Parathyroid adenoma (tissue), 2 donors: Measurements from ENCODE around the gene ARHGAP10.

Experiments
- H2AFZ ChIP-seq: fragments of 300-600 bp; sonication (generic); one replicate; pipeline ENCODE4 v1.7.0; 2017; ENCODE audit warnings: antibody characterized with exemption, mild to moderate bottlenecking
- H3K27ac ChIP-seq: fragments of 300-600 bp; sonication (generic); one replicate; pipeline ENCODE4 v1.7.0; 2017
- H3K27me3 ChIP-seq: fragments of 300-600 bp; sonication (generic); one replicate; pipeline ENCODE4 v1.7.0; 2017; ENCODE audit warnings: low read length; ENCODE audit not compliant: control insufficient read depth, insufficient read depth
- H3K36me3 ChIP-seq: fragments of 300-600 bp; sonication (generic); one replicate; pipeline ENCODE4 v1.7.0; 2017; ENCODE audit warnings: low read length; ENCODE audit not compliant: control insufficient read depth, insufficient read depth
- H3K4me1 ChIP-seq: fragments of 300-600 bp; sonication (generic); one replicate; pipeline ENCODE4 v1.7.0; 2017; ENCODE audit warnings: control low read depth
- H3K4me2 ChIP-seq: fragments of 300-600 bp; sonication (generic); one replicate; pipeline ENCODE4 v1.7.0; 2017; ENCODE audit warnings: low read length
- H3K4me3 ChIP-seq: fragments of 300-600 bp; sonication (generic); one replicate; pipeline ENCODE4 v1.7.0; 2017; ENCODE audit warnings: low read depth, low read length
- H3K79me2 ChIP-seq: fragments of 300-600 bp; sonication (generic); one replicate; pipeline ENCODE4 v1.7.0; 2017; ENCODE audit warnings: control low read depth
- H3K9ac ChIP-seq: fragments of 300-600 bp; sonication (generic); one replicate; pipeline ENCODE4 v1.7.0; 2017; ENCODE audit warnings: mild to moderate bottlenecking
- H3K9me3 ChIP-seq: fragments of 300-600 bp; sonication (generic); one replicate; pipeline ENCODE4 v1.7.0; 2017; ENCODE audit warnings: low read length; ENCODE audit not compliant: control insufficient read depth
- CTCF ChIP-seq: fragments of 300-600 bp; sonication (generic); IDR thresholded peaks from one replicate; pipeline ENCODE4 v1.7.0; 2017; ENCODE audit warnings: antibody characterized with exemption, mild to moderate bottlenecking
- donor health status: primary hyperparathyroidism.

ARHGAP10 gene

GRCh38 chr4:147980586-147980985 lies 248.7 kb downstream of the ARHGAP10 start:
- Histone ChIP-seq H3K36me3 (no peaks in the 10 kb centered on the region), H3K9ac (no peak overlapping the region), H2AFZ (no peak overlapping the region), H3K79me2 (no peaks in the 10 kb centered on the region), H3K9me3 (no peaks in the 10 kb centered on the region), H3K4me3 (no peak overlapping the region), H3K27ac (no peak overlapping the region), H3K4me2 (no peak overlapping the region), H3K4me1 (no peaks in the 10 kb centered on the region), H3K27me3 (no peaks in the 10 kb centered on the region)
- TF ChIP-seq CTCF, result no peak

DNA sequence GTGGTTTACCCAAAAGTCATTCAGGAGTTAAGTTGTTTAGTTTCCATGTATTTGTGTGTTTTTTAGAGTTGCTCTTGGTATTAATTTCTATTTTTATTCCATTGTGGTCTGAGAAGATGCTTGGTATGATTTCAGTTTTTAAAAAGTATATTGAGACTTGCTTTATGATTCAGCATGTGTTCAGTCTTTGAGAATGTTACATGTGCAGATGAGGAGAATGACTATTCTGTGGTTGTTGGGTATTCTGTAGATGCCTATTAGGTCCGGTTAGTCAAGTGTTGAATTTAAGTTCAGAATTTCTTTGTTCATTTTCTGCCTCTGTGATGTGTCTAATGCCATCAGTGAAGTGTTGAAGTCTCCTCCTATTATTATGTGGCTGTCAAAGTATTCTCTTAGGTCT lies 249.4 kb downstream of the ARHGAP10 start:
- no peak overlapping the region for H3K27ac ChIP-seq
- H3K27me3 ChIP-seq, result no peaks in the 10 kb centered on the region
- no peaks in the 10 kb centered on the region for H3K36me3 ChIP-seq
- H3K4me3 ChIP-seq, result no peak overlapping the region
- H3K9me3 ChIP-seq, result no peaks in the 10 kb centered on the region
- no peak overlapping the region for H3K9ac ChIP-seq
- H2AFZ ChIP-seq, result no peak overlapping the region
- no peak overlapping the region for H3K4me2 ChIP-seq
- no peaks in the 10 kb centered on the region for H3K79me2 ChIP-seq
- no peak for TF ChIP-seq CTCF
- no peaks in the 10 kb centered on the region for H3K4me1 ChIP-seq

- H3K27me3 ChIP-seq, result no peaks in the 10 kb centered on the region
- TF ChIP-seq CTCF, result peak; percentile 46
- peaks cover 4% of the 10 kb centered on the region for H3K4me1 ChIP-seq
- H3K36me3 ChIP-seq, result no peaks in the 10 kb centered on the region
- no peaks in the 10 kb centered on the region for H3K9me3 ChIP-seq
- H3K4me2 ChIP-seq, result no peak overlapping the region
- no peak overlapping the region for H3K4me3 ChIP-seq
- no peak overlapping the region for H2AFZ ChIP-seq
- H3K79me2 ChIP-seq, result no peaks in the 10 kb centered on the region
- no peak overlapping the region for H3K9ac ChIP-seq
- H3K27ac ChIP-seq, result no peak overlapping the region
These were observed 252.3 kb downstream of the ARHGAP10 start for GRCh38 chr4:147984065-147984777.

DNA sequence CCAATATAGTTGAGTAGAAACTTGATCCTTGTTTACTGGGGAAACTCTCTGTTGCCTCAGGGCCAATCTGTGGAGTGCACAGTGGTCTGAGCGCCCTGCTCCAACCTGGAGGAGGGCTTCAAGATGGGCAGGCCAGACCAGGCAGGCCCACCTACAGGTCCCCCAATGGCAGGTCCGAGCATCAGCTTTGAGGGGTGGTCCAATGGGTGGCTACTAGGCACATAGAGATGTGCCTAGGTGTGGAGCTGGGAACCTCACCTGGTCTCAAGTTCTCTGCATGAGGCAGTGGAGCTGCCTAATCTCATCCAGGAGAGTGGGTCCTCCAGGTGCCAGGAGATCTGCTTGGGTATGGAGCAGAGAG lies 252.9 kb downstream of the ARHGAP10 start:
- H3K4me2 ChIP-seq, result no peak overlapping the region
- peaks cover 4% of the 10 kb centered on the region for H3K4me1 ChIP-seq
- H3K79me2 ChIP-seq, result no peaks in the 10 kb centered on the region
- no peak overlapping the region for H3K4me3 ChIP-seq
- no peaks in the 10 kb centered on the region for H3K9me3 ChIP-seq
- no peak for TF ChIP-seq CTCF
- H2AFZ ChIP-seq, result no peak overlapping the region
- H3K36me3 ChIP-seq, result no peaks in the 10 kb centered on the region
- H3K9ac ChIP-seq, result no peak overlapping the region
- no peak overlapping the region for H3K27ac ChIP-seq
- no peaks in the 10 kb centered on the region for H3K27me3 ChIP-seq

DNA sequence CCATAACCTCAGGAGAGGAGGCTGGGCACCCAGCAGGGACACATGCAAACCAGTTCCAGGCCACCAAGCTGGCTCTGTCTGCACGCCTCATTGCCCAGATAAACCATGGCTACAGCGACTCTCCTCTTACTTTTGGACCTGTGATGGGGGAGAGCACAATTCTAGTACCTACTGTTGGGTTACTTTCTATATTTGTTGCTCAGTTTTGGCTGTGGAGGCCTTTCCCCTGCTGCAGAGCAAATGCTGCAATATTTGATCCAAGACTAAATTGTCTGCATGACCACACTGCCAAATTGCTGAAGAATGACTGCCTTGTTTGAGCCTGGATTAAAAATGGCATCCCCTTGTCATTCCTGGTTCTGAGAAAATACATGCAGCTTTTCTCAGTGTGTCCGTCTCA lies 253.5 kb downstream of the ARHGAP10 start:
- Histone ChIP-seq H3K9me3 (no peaks in the 10 kb centered on the region), H3K9ac (no peak overlapping the region), H3K4me1 (peaks cover 4% of the 10 kb centered on the region)

More for the DNA sequence above, 253.5 kb downstream of the ARHGAP10 start:
- no peaks in the 10 kb centered on the region for H3K27me3 ChIP-seq
- H3K27ac ChIP-seq, result no peak overlapping the region
- no peaks in the 10 kb centered on the region for H3K79me2 ChIP-seq
- no peak overlapping the region for H3K4me3 ChIP-seq
- no peak overlapping the region for H3K4me2 ChIP-seq
- no peaks in the 10 kb centered on the region for H3K36me3 ChIP-seq
- TF ChIP-seq CTCF, result no peak
- H2AFZ ChIP-seq, result no peak overlapping the region
